Liver (tissue), 3 donors: ENCODE results near the gene CFAP54.

Experiments
- ATF3 ChIP-seq: IDR thresholded peaks from 2 replicates; pipeline ENCODE4 v1.6.1; 2016; ENCODE audit warnings: antibody characterized with exemption
- CTCF ChIP-seq: fragments of 150-350 bp; IDR thresholded peaks from 2 replicates; pipeline ENCODE4 v1.5.1; 2017; ENCODE audit warnings: improper control_type of control experiment, low read depth, low read length; ENCODE audit not compliant: missing input control
- EGR1 ChIP-seq, 2 donors: IDR thresholded peaks; 2 replicates each; pipeline ENCODE4 v1.6.1; 2016 to 2018; ENCODE audit warnings: antibody characterized with exemption in 2 of 2, low read depth in 2 of 2
- FOXA1 ChIP-seq: IDR thresholded peaks from 2 replicates; pipeline ENCODE4 v1.6.1; 2016; ENCODE audit warnings: antibody characterized with exemption
- GABPA ChIP-seq, 2 donors: IDR thresholded peaks in 1 of 2; conservative IDR thresholded peaks in 1 of 2; 2 replicates each; pipeline ENCODE4 v1.6.1; 2016; ENCODE audit warnings: antibody characterized with exemption in 2 of 2, mild to moderate bottlenecking in 1 of 2, moderate library complexity in 1 of 2
- JUND ChIP-seq, 2 donors: IDR thresholded peaks; 2 replicates each; pipeline ENCODE4 v1.6.1; 2016; ENCODE audit warnings: antibody characterized with exemption in 2 of 2
- MAX ChIP-seq: IDR thresholded peaks from 2 replicates; pipeline ENCODE4 v1.6.1; 2016; ENCODE audit warnings: antibody characterized with exemption
- REST ChIP-seq: IDR thresholded peaks from 2 replicates; pipeline ENCODE4 v1.6.1; 2016; ENCODE audit warnings: antibody characterized with exemption, mild to moderate bottlenecking
- RXRA ChIP-seq, 2 donors: IDR thresholded peaks; 2 replicates each; pipeline ENCODE4 v1.6.1; 2017 to 2018; ENCODE audit warnings: antibody characterized with exemption in 2 of 2, mild to moderate bottlenecking in 1 of 2
- SP1 ChIP-seq: IDR thresholded peaks from 2 replicates; pipeline ENCODE4 v1.6.1; 2018; ENCODE audit warnings: antibody characterized with exemption, mild to moderate bottlenecking
- TAF1 ChIP-seq: conservative IDR thresholded peaks from 2 replicates; pipeline ENCODE4 v1.6.1; 2016; ENCODE audit warnings: antibody characterized with exemption, mild to moderate bottlenecking
- YY1 ChIP-seq: IDR thresholded peaks from 2 replicates; pipeline ENCODE4 v1.6.1; 2016; ENCODE audit warnings: antibody characterized with exemption, mild to moderate bottlenecking
- donor health status: healthy.
- donor health status: healthy.

GRCh38 chr12:96886998-96887677 lies 397.8 kb downstream of the CFAP54 start:
- TF ChIP-seq CTCF (no peak), GABPA (IDR thresholded peaks at IDR 0.05 in 1 of 2, conservative IDR thresholded peaks at IDR 0.05 in 1 of 2) (no peak), EGR1 (IDR thresholded peaks at IDR 0.05; ENCODE audit: low read depth in 2 of 2) (no peak), TAF1 (no peak), REST (no peak), ATF3 (no peak), MAX (no peak), JUND (IDR thresholded peaks at IDR 0.05) (no peak), FOXA1 (no peak), RXRA (IDR thresholded peaks at IDR 0.05) (no peak), YY1 (no peak), SP1 (no peak)
